ENCODE measurements around the gene KCTD5.

- TF ChIP-seq POLR2A (IDR thresholded peaks at IDR 0.05): no peak
- TF ChIP-seq CTCF (IDR thresholded peaks at IDR 0.05): no peak
- no peak for TF ChIP-seq POLR2AphosphoS5 (IDR thresholded peaks at IDR 0.05)
- TF ChIP-seq EP300 (IDR thresholded peaks at IDR 0.05): no peak
Observed at GRCh38 chr16:2715519-2715918, 33.2 kb downstream of the KCTD5 start.

All from gastroesophageal sphincter (tissue), 3 donors.